ENCODE measurements around the gene SNRPA. TPM values are rescaled to one million over a fixed set of nuclear protein-coding genes. Genes with fewer than 3 reads are reported as not detected.

Gene SNRPA
- total RNA-seq, 1 experiment from 2014 or later: 134 TPM

DNA sequence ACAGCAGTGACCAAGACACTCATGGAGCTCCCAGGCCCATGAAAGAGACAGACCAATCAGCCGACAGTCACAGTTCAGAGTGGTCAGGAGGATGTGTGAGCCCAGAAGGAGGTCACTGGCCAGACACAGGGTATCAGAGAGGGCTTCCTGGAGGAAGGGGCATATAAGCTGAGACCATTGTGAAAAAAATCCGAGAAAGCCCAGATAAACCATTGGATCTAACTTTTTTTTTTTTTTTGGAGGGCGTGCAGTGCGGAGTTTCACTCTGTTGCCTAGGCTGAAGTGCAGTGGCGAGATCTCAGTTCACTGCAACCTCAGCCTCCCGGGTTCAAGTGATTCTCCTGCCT is 29.9 kb upstream of the SNRPA start:
- H3K36me3 ChIP-seq (ENCODE audit: control insufficient read depth, insufficient read depth, low read length): peaks cover 18% of the 10 kb centered on the region
- H3K4me3 Mint-ChIP-seq (ENCODE audit: unreplicated experiment): peak overlapping the region; percentile 84
- peaks cover under 1% of the 10 kb centered on the region; the same call in 1 of the 2 replicates for H3K9me3 ChIP-seq
- H3K27me3 ChIP-seq (replicated peaks; ENCODE audit: control insufficient read depth, insufficient read depth, low read length): no peaks in the 10 kb centered on the region
- H3K4me1 Mint-ChIP-seq (ENCODE audit: low read depth, unreplicated experiment): peaks cover 10% of the 10 kb centered on the region
- no TSS peak for BruUV-seq (replicated peaks)
- peaks cover 80% of the 10 kb centered on the region for H3K36me3 Mint-ChIP-seq (ENCODE audit: insufficient read depth, unreplicated experiment)
- H3K27me3 Mint-ChIP-seq (ENCODE audit: insufficient read depth, unreplicated experiment): no peaks in the 10 kb centered on the region
- CTCF ChIA-PET: interaction anchor here (0.7 kb wide), 1 partner anchor 50 kb away, joined by 3 read pairs; no protein-coding TSS in a partner anchor
- peaks cover 6% of the 10 kb centered on the region; the same call in 1 of the 2 replicates for H3K4me1 ChIP-seq
- no peak overlapping the region for H3K4me3 ChIP-seq (ENCODE audit: low read depth, low read length)
- H3K27ac Mint-ChIP-seq (ENCODE audit: unreplicated experiment): peak overlapping the region; percentile 93
- POLR2A ChIA-PET: interaction anchor here (1.5 kb wide), 1 partner anchor 29 kb away, joined by 6 read pairs; the partner anchor contains the start of genes ACTMAP and SNRPA
- intact Hi-C loops (cut with micrococcal nuclease; ENCODE audit: unreplicated experiment): no loop called here
- no peak for DNase-seq
- H3K9me3 Mint-ChIP-seq (ENCODE audit: unreplicated experiment): no peaks in the 10 kb centered on the region
- TF ChIP-seq, protein P1, sequence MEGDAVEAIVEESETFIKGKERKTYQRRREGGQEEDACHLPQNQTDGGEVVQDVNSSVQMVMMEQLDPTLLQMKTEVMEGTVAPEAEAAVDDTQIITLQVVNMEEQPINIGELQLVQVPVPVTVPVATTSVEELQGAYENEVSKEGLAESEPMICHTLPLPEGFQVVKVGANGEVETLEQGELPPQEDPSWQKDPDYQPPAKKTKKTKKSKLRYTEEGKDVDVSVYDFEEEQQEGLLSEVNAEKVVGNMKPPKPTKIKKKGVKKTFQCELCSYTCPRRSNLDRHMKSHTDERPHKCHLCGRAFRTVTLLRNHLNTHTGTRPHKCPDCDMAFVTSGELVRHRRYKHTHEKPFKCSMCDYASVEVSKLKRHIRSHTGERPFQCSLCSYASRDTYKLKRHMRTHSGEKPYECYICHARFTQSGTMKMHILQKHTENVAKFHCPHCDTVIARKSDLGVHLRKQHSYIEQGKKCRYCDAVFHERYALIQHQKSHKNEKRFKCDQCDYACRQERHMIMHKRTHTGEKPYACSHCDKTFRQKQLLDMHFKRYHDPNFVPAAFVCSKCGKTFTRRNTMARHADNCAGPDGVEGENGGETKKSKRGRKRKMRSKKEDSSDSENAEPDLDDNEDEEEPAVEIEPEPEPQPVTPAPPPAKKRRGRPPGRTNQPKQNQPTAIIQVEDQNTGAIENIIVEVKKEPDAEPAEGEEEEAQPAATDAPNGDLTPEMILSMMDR (IDR thresholded peaks at IDR 0.05; ENCODE audit: insufficient read depth in 1 of 2, low read depth in 1 of 2, low read length in 1 of 2, severe bottlenecking in 1 of 2, unreplicated experiment in 1 of 2): no peak

GRCh38 chr19:40721936-40722661 is 28.9 kb upstream of the SNRPA start:
- peaks cover 81% of the 10 kb centered on the region for H3K36me3 Mint-ChIP-seq (ENCODE audit: insufficient read depth, unreplicated experiment)
- CTCF ChIA-PET: interaction anchor here (0.6 kb wide), 1 partner anchor 289 kb away, joined by 4 read pairs; no protein-coding TSS in a partner anchor
- TF ChIP-seq, protein P1 (IDR thresholded peaks at IDR 0.05; ENCODE audit: insufficient read depth in 1 of 2, low read depth in 1 of 2, low read length in 1 of 2, severe bottlenecking in 1 of 2, unreplicated experiment in 1 of 2): no peak
- intact Hi-C loops (cut with micrococcal nuclease; ENCODE audit: unreplicated experiment): no loop called here
- H3K27me3 ChIP-seq (replicated peaks; ENCODE audit: control insufficient read depth, insufficient read depth, low read length): no peaks in the 10 kb centered on the region
- H3K27me3 Mint-ChIP-seq (ENCODE audit: insufficient read depth, unreplicated experiment): no peaks in the 10 kb centered on the region
- BruUV-seq (replicated peaks): no TSS peak
- peak overlapping the region; percentile 6 for H3K27ac Mint-ChIP-seq (ENCODE audit: unreplicated experiment)
- H3K9me3 ChIP-seq: peaks cover 6% of the 10 kb centered on the region; the same call in 1 of the 2 replicates
- peaks cover 6% of the 10 kb centered on the region; the same call in 1 of the 2 replicates for H3K4me1 ChIP-seq
- H3K4me3 ChIP-seq (ENCODE audit: low read depth, low read length): no peak overlapping the region
- H3K36me3 ChIP-seq (ENCODE audit: control insufficient read depth, insufficient read depth, low read length): peaks cover 20% of the 10 kb centered on the region
- no peak for DNase-seq
- H3K4me1 Mint-ChIP-seq (ENCODE audit: low read depth, unreplicated experiment): peaks cover 10% of the 10 kb centered on the region
- POLR2A ChIA-PET: interaction anchor here (0.7 to 1.5 kb wide), 3 partner anchors 28 to 56 kb away, joined by 3 to 10 read pairs (median 6); partner anchors contain the start of genes ACTMAP, NUMBL, RAB4B and SNRPA
- no peak overlapping the region for H3K4me3 Mint-ChIP-seq (ENCODE audit: unreplicated experiment)
- no peaks in the 10 kb centered on the region for H3K9me3 Mint-ChIP-seq (ENCODE audit: unreplicated experiment)

DNA sequence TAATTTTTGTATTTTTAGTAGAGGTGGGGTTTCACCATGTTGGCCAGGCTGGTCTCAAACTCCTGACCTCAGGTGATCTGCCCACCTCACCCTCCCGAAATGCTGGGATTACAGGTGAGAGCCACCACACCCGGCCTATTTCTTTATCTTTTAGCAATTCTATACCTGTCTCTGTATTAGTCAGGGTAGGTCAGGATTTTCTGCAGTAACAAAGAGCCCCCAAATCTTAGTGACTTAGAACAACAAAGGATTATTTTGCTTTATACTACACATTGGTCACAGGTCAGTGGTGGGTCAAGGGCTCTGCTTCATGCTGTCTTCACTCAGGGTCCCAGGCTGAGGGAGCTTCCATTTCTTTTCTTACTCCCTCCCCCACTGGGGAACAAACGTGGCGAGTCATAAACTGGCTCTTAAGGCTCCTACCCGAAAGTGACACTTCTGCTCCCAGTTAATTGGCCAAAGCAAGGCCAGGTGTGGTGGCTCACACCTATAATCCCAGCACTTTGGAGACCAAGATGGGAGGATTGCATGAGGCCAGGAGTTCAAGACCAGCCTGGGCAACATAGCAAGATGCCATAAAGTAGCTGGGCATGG is 27.2 kb upstream of the SNRPA start:
- Mint-ChIP-seq H3K27ac (ENCODE audit: unreplicated experiment) (peak overlapping the region; percentile 6), H3K4me1 (ENCODE audit: low read depth, unreplicated experiment) (peaks cover 10% of the 10 kb centered on the region), H3K36me3 (ENCODE audit: insufficient read depth, unreplicated experiment) (peaks cover 89% of the 10 kb centered on the region), H3K4me3 (ENCODE audit: unreplicated experiment) (no peak overlapping the region), H3K27me3 (ENCODE audit: insufficient read depth, unreplicated experiment) (no peaks in the 10 kb centered on the region), H3K9me3 (ENCODE audit: unreplicated experiment) (no peaks in the 10 kb centered on the region)
- DNase-seq: no peak
- TF ChIP-seq, protein P1 (IDR thresholded peaks at IDR 0.05; ENCODE audit: insufficient read depth in 1 of 2, low read depth in 1 of 2, low read length in 1 of 2, severe bottlenecking in 1 of 2, unreplicated experiment in 1 of 2): no peak
- intact Hi-C loops (cut with micrococcal nuclease; ENCODE audit: unreplicated experiment): no loop called here
- Histone ChIP-seq H3K36me3 (ENCODE audit: control insufficient read depth, insufficient read depth, low read length) (peaks cover 23% of the 10 kb centered on the region), H3K4me3 (ENCODE audit: low read depth, low read length) (no peak overlapping the region), H3K27me3 (replicated peaks; ENCODE audit: control insufficient read depth, insufficient read depth, low read length) (no peaks in the 10 kb centered on the region), H3K9me3 (peaks cover 6% of the 10 kb centered on the region; the same call in 1 of the 2 replicates), H3K4me1 (peaks cover 6% of the 10 kb centered on the region; the same call in 1 of the 2 replicates)
- ChIA-PET POLR2A (interaction anchor here (0.7 kb wide), 1 partner anchor 23 kb away, joined by 3 read pairs; no protein-coding TSS in a partner anchor), CTCF (no interaction called here)
- BruUV-seq (replicated peaks): no TSS peak

Measured in Caco-2 (cell line).